Vagina (tissue), 2 donors: ENCODE measurements around the gene CRYM. TPM values are rescaled to one million over a fixed set of nuclear protein-coding genes. Genes with fewer than 3 reads are reported as not detected.
A peak's percentile ranks its signal among the peaks of the same experiment; 100 is the strongest.

ENCODE experiments used
- DNase-seq, 2 donors: peaks; one replicate each; pipeline ENCODE4 v3.0.0-alpha.2; 2017; ENCODE audit errors: extremely low spot score in 2 of 2
- H3K27ac ChIP-seq: fragments of 200-600 bp; sonication (generic); one replicate; pipeline ENCODE4 v1.5.1; 2019
- H3K27me3 ChIP-seq: fragments of 200-600 bp; sonication (generic); one replicate; pipeline ENCODE4 v1.5.1; 2019
- H3K36me3 ChIP-seq, 2 donors: fragments of 200-600 bp; sonication (generic); one replicate each; pipeline ENCODE4 v1.5.1; 2017 to 2019
- H3K4me1 ChIP-seq: fragments of 200-600 bp; sonication (generic); one replicate; pipeline ENCODE4 v1.5.1; 2019
- H3K4me3 ChIP-seq, 2 donors: fragments of 200-600 bp; sonication (generic); 1 replicate in 1 of 2; 2 replicates in 1 of 2; pipeline ENCODE4 v1.5.1; 2016 to 2019
- H3K9me3 ChIP-seq: fragments of 200-600 bp; sonication (generic); one replicate; pipeline ENCODE4 v1.5.1; 2019
- CTCF ChIP-seq, 3 experiments: fragments of 450-650 bp in 2 of 3; fragments of 200-600 bp in 1 of 3; sonication (generic) in 1 of 3; IDR thresholded peaks; one replicate each; pipeline ENCODE4 v1.5.1; 2017 to 2019; ENCODE audit warnings: antibody characterized with exemption in 3 of 3, mild to moderate bottlenecking in 2 of 3, moderate library complexity in 2 of 3
- POLR2A ChIP-seq, 2 donors: fragments of 450-650 bp; IDR thresholded peaks; one replicate each; pipeline ENCODE4 v1.6.1; 2017; ENCODE audit warnings: antibody characterized with exemption in 2 of 2, mild to moderate bottlenecking in 2 of 2, moderate library complexity in 2 of 2
- POLR2AphosphoS5 ChIP-seq, 2 donors: sonication (generic); formaldehyde crosslinking; IDR thresholded peaks; one replicate each; pipeline ENCODE4 v1.9.0; 2017; ENCODE audit warnings: antibody characterized with exemption in 2 of 2, mild to moderate bottlenecking in 2 of 2, low read depth in 1 of 2; ENCODE audit not compliant: insufficient read depth in 1 of 2
- intact Hi-C: fragments of 100-400 bp; cut with DNase I; formaldehyde crosslinking; loops from one replicate; pipeline ENCODE4 v1.15.1; 2023
- total RNA-seq: library from RNA; depleted of rRNA; stranded (reverse); fragments of >200 nt; gene quantifications from one replicate; pipeline ENCODE4 v1.2.3, GENCODE V29; 2016

CRYM gene
- total RNA-seq, 1 donor from 2014 or later = 3.9 TPM

DNA sequence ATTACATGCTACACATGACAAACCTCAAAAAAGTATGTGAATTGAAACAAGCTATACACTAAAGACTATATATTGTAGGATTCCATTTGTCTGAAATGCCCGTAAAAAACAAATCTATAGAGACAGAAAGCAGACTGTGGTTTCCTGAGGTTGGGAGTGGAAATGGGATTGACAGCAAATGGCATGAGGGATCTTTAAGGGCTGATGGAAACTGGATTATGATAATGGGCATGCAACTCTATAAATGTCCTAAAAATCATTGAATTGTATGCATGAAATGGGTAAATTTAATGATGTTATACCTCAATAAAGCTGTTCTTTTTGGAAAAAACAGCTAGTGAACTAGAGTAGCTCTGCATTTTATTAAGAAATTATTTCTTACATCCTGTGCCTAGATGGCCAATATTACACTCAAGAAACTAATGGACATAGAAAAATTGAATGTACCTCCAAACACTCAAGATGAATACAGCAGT, 45.0 kb downstream of the CRYM start:
- intact Hi-C loops = no loop called here
- no peak for TF ChIP-seq CTCF (IDR thresholded peaks at IDR 0.05)
- TF ChIP-seq POLR2A (IDR thresholded peaks at IDR 0.05) = no peak
- TF ChIP-seq POLR2AphosphoS5 (IDR thresholded peaks at IDR 0.05; ENCODE audit: insufficient read depth in 1 of 2, low read depth in 1 of 2) = no peak

GRCh38 chr16:21228361-21228872, 49.7 kb downstream of the CRYM start:
- Histone ChIP-seq H3K4me1 (no peaks in the 10 kb centered on the region), H3K9me3 (no peaks in the 10 kb centered on the region), H3K4me3 (no peak overlapping the region), H3K27me3 (no peaks in the 10 kb centered on the region), H3K36me3 (no peaks in the 10 kb centered on the region), H3K27ac (no peak overlapping the region)
- peak in 1 of 2 donors; percentile 22 for DNase-seq
- no peak for TF ChIP-seq CTCF (IDR thresholded peaks at IDR 0.05)
- TF ChIP-seq POLR2A (IDR thresholded peaks at IDR 0.05) = no peak
- TF ChIP-seq POLR2AphosphoS5 (IDR thresholded peaks at IDR 0.05; ENCODE audit: insufficient read depth in 1 of 2, low read depth in 1 of 2) = no peak
- intact Hi-C loops = no loop called here

More for the DNA sequence above, 45.0 kb downstream of the CRYM start:
- Histone ChIP-seq H3K9me3 (no peaks in the 10 kb centered on the region), H3K36me3 (no peaks in the 10 kb centered on the region), H3K4me1 (no peaks in the 10 kb centered on the region), H3K27me3 (no peaks in the 10 kb centered on the region), H3K27ac (no peak overlapping the region), H3K4me3 (no peak overlapping the region)
- no peak for DNase-seq

GRCh38 chr16:21227866-21228265, 50.2 kb downstream of the CRYM start:
- Histone ChIP-seq H3K27me3 (no peaks in the 10 kb centered on the region), H3K4me3 (no peak overlapping the region), H3K9me3 (no peaks in the 10 kb centered on the region), H3K27ac (no peak overlapping the region), H3K4me1 (no peaks in the 10 kb centered on the region), H3K36me3 (no peaks in the 10 kb centered on the region)
- no peak for DNase-seq
- no peak for TF ChIP-seq POLR2AphosphoS5 (IDR thresholded peaks at IDR 0.05; ENCODE audit: insufficient read depth in 1 of 2, low read depth in 1 of 2)
- TF ChIP-seq POLR2A (IDR thresholded peaks at IDR 0.05) = no peak
- TF ChIP-seq CTCF (IDR thresholded peaks at IDR 0.05) = no peak
- intact Hi-C loops = no loop called here

DNA sequence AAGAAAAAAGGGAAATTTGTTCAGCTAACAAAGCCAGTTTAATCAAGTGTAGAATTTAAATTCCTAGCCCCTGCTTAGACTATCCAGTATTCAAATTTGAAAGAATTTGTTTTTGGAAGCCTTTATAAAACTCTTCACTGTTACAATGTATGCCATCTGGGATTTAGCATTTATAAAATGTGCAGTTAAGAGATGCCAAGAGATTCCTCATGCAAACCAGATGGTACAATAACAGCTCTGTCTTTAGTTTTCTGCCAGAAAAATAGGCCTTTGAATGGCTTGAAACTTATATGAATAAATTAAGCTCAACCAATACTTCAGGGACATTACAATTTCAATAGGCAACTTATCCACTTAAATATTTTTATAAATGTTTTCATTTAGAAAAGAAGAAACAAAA, 51.3 kb downstream of the CRYM start:
- H3K4me3 ChIP-seq = no peak overlapping the region
- TF ChIP-seq POLR2A (IDR thresholded peaks at IDR 0.05) (no peak), POLR2AphosphoS5 (IDR thresholded peaks at IDR 0.05; ENCODE audit: insufficient read depth in 1 of 2, low read depth in 1 of 2) (no peak), CTCF (IDR thresholded peaks at IDR 0.05) (no peak)
- no peak overlapping the region for H3K27ac ChIP-seq
- H3K27me3 ChIP-seq = no peaks in the 10 kb centered on the region
- H3K9me3 ChIP-seq = no peaks in the 10 kb centered on the region
- H3K36me3 ChIP-seq = no peaks in the 10 kb centered on the region
- no peaks in the 10 kb centered on the region for H3K4me1 ChIP-seq
- no peak for DNase-seq
- intact Hi-C loops = no loop called here

DNA sequence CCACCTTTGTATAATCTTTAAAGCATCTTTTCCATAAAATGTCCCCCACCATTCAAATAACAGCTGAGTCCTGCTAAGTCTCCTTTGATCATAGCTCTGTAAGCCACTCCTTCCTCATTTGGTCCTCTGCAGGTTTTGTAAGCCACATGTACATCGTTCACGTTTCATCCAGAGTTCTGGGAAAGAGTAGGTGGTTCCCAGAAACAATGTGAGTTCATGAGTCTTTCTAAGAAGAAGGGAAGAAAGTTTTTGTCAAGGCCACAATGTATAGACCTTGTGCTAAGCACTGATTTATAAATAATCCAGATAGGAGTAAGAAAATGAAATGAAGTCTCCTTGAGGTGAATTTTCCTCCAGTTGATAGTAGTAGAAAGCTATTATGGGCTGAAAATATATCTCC, 53.3 kb downstream of the CRYM start:
- H3K4me1 ChIP-seq = no peaks in the 10 kb centered on the region
- no peaks in the 10 kb centered on the region for H3K9me3 ChIP-seq
- TF ChIP-seq CTCF (IDR thresholded peaks at IDR 0.05) (no peak), POLR2A (IDR thresholded peaks at IDR 0.05) (no peak), POLR2AphosphoS5 (IDR thresholded peaks at IDR 0.05; ENCODE audit: insufficient read depth in 1 of 2, low read depth in 1 of 2) (no peak)
- H3K27me3 ChIP-seq = no peaks in the 10 kb centered on the region
- intact Hi-C loops = no loop called here
- no peak overlapping the region for H3K4me3 ChIP-seq
- peak in 1 of 2 donors; percentile 14 for DNase-seq
- no peaks in the 10 kb centered on the region for H3K36me3 ChIP-seq
- H3K27ac ChIP-seq = no peak overlapping the region
